Liver (tissue), 9 donors: ENCODE results near the gene TTF2. TPM values are rescaled to one million over a fixed set of nuclear protein-coding genes. Genes with fewer than 3 reads are reported as not detected.

Source experiments
- DNase-seq: peaks from one replicate; pipeline ENCODE4 v3.0.0-alpha.2; 2017; ENCODE audit warnings: low spot score
- H3K27ac ChIP-seq, 2 donors: one replicate each; pipeline ENCODE4 v1.7.0; 2013; ENCODE audit warnings: inconsistent platforms in 2 of 2, low read length in 2 of 2, control low read depth in 1 of 2, low read depth in 1 of 2, mild to moderate bottlenecking in 1 of 2
- H3K27me3 ChIP-seq, 4 donors: one replicate each; pipeline versions ENCODE4 v1.6.1 to v1.7.0; 2013; ENCODE audit warnings: low read length in 3 of 4, inconsistent platforms in 1 of 4, mild to moderate bottlenecking in 1 of 4, moderate library complexity in 1 of 4; ENCODE audit not compliant: control insufficient read depth in 4 of 4, insufficient read depth in 4 of 4
- H3K36me3 ChIP-seq, 4 donors: one replicate each; pipeline versions ENCODE4 v1.6.1 to v1.7.0; 2013; ENCODE audit warnings: low read length in 3 of 4, mild to moderate bottlenecking in 3 of 4, low read depth in 1 of 4, moderate library complexity in 1 of 4; ENCODE audit not compliant: control insufficient read depth in 4 of 4, insufficient read depth in 3 of 4
- H3K4me1 ChIP-seq, 4 donors: one replicate each; pipeline versions ENCODE4 v1.6.1 to v1.7.0; 2013; ENCODE audit warnings: low read length in 3 of 4, mild to moderate bottlenecking in 3 of 4, moderate library complexity in 1 of 4; ENCODE audit not compliant: control insufficient read depth in 4 of 4, insufficient read depth in 4 of 4
- H3K4me3 ChIP-seq, 3 donors: one replicate each; pipeline versions ENCODE4 v1.6.1 to v1.7.0; 2013; ENCODE audit warnings: low read length in 3 of 3, control low read depth in 1 of 3, low read depth in 1 of 3, mild to moderate bottlenecking in 1 of 3
- H3K9ac ChIP-seq, 2 donors: one replicate each; pipeline ENCODE4 v1.7.0; 2013; ENCODE audit warnings: low read length in 2 of 2, mild to moderate bottlenecking in 2 of 2, moderate library complexity in 2 of 2, control low read depth in 1 of 2, low read depth in 1 of 2
- H3K9me3 ChIP-seq, 4 donors: one replicate each; pipeline versions ENCODE4 v1.6.1 to v1.7.0; 2013; ENCODE audit warnings: low read length in 3 of 4; ENCODE audit not compliant: control insufficient read depth in 4 of 4
- ATF3 ChIP-seq: IDR thresholded peaks from 2 replicates; pipeline ENCODE4 v1.6.1; 2016; ENCODE audit warnings: antibody characterized with exemption
- CTCF ChIP-seq: fragments of 150-350 bp; IDR thresholded peaks from 2 replicates; pipeline ENCODE4 v1.5.1; 2017; ENCODE audit warnings: improper control_type of control experiment, low read depth, low read length; ENCODE audit not compliant: missing input control
- EGR1 ChIP-seq, 2 donors: IDR thresholded peaks; 2 replicates each; pipeline ENCODE4 v1.6.1; 2016 to 2018; ENCODE audit warnings: antibody characterized with exemption in 2 of 2, low read depth in 2 of 2
- FOXA1 ChIP-seq: IDR thresholded peaks from 2 replicates; pipeline ENCODE4 v1.6.1; 2016; ENCODE audit warnings: antibody characterized with exemption
- GABPA ChIP-seq, 2 donors: IDR thresholded peaks in 1 of 2; conservative IDR thresholded peaks in 1 of 2; 2 replicates each; pipeline ENCODE4 v1.6.1; 2016; ENCODE audit warnings: antibody characterized with exemption in 2 of 2, mild to moderate bottlenecking in 1 of 2, moderate library complexity in 1 of 2
- HNF4A ChIP-seq, 2 donors: conservative IDR thresholded peaks; 2 replicates each; pipeline ENCODE4 v1.6.1; 2016; ENCODE audit warnings: antibody characterized with exemption in 2 of 2, mild to moderate bottlenecking in 2 of 2
- HNF4G ChIP-seq: IDR thresholded peaks from 2 replicates; pipeline ENCODE4 v1.6.1; 2016; ENCODE audit warnings: antibody characterized with exemption
- MAX ChIP-seq: IDR thresholded peaks from 2 replicates; pipeline ENCODE4 v1.6.1; 2016; ENCODE audit warnings: antibody characterized with exemption
- NR2F2 ChIP-seq: IDR thresholded peaks from 2 replicates; pipeline ENCODE4 v1.6.1; 2016; ENCODE audit warnings: antibody characterized with exemption
- RAD21 ChIP-seq, 2 donors: IDR thresholded peaks; 2 replicates each; pipeline ENCODE4 v1.6.1; 2016; ENCODE audit warnings: antibody characterized with exemption in 2 of 2, mild to moderate bottlenecking in 2 of 2
- REST ChIP-seq: IDR thresholded peaks from 2 replicates; pipeline ENCODE4 v1.6.1; 2016; ENCODE audit warnings: antibody characterized with exemption, mild to moderate bottlenecking
- RXRA ChIP-seq, 2 donors: IDR thresholded peaks; 2 replicates each; pipeline ENCODE4 v1.6.1; 2017 to 2018; ENCODE audit warnings: antibody characterized with exemption in 2 of 2, mild to moderate bottlenecking in 1 of 2
- SP1 ChIP-seq: IDR thresholded peaks from 2 replicates; pipeline ENCODE4 v1.6.1; 2018; ENCODE audit warnings: antibody characterized with exemption, mild to moderate bottlenecking
- TAF1 ChIP-seq: conservative IDR thresholded peaks from 2 replicates; pipeline ENCODE4 v1.6.1; 2016; ENCODE audit warnings: antibody characterized with exemption, mild to moderate bottlenecking
- YY1 ChIP-seq: IDR thresholded peaks from 2 replicates; pipeline ENCODE4 v1.6.1; 2016; ENCODE audit warnings: antibody characterized with exemption, mild to moderate bottlenecking
- ZBTB33 ChIP-seq: IDR thresholded peaks from 2 replicates; pipeline ENCODE4 v1.6.1; 2016; ENCODE audit warnings: antibody characterized with exemption
- WGBS: extraction: QIAGEN DNeasy Blood & Tissue Kit; methylation state at CpG from one replicate; pipeline ENCODE4 v1.1.7; 2013; 5-methylcytosine and 5-hydroxymethylcytosine counted together
- polyA plus RNA-seq, 2 donors: library from polyadenylated mRNA; stranded (reverse) in 1 of 2; unstranded in 1 of 2; fragments of 200-250 nt in 1 of 2; fragments of >200 nt in 1 of 2; fragmentation: Nextera tagmentation in 1 of 2; extraction: Ambion mirVana in 1 of 2; gene quantifications; one replicate each; pipeline versions ENCODE4 v1.2.1 to v1.2.3, GENCODE V29; 2013 to 2015
- total RNA-seq, 2 donors: library from RNA; depleted of rRNA; stranded (reverse); fragments of >200 nt; gene quantifications; one replicate each; pipeline ENCODE4 v1.2.3, GENCODE V29; 2014
- donor health status: healthy.
- donor health status: healthy.
- donor health status: healthy.
- donor health status: healthy.
- donor health status: healthy.

TTF2 gene
- total and polyA plus RNA-seq, 4 donors: 1.3 to 16.9 (median 2.8) TPM

- H3K4me1 ChIP-seq: peaks cover 2 to 16% (median 12%) of the 10 kb centered on the region in 4 donors
- H3K4me3 ChIP-seq: no peak overlapping the region
- no peaks in the 10 kb centered on the region for H3K27me3 ChIP-seq
- WGBS: 89% methylated on average over 2 of the region's 2 CpGs
- TF ChIP-seq ATF3: no peak
- TF ChIP-seq FOXA1: no peak
- TF ChIP-seq ZBTB33: no peak
- no peak for TF ChIP-seq NR2F2
- no peak for TF ChIP-seq MAX
- no peak for TF ChIP-seq TAF1
- TF ChIP-seq EGR1 (IDR thresholded peaks at IDR 0.05; ENCODE audit: low read depth in 2 of 2): no peak
- TF ChIP-seq HNF4G: no peak
- no peak for TF ChIP-seq HNF4A (conservative IDR thresholded peaks at IDR 0.05)
- no peak for TF ChIP-seq RXRA (IDR thresholded peaks at IDR 0.05)
- no peak for TF ChIP-seq REST
- TF ChIP-seq RAD21 (IDR thresholded peaks at IDR 0.05): no peak
- no peak for TF ChIP-seq YY1
- no peak for TF ChIP-seq SP1
- H3K27ac ChIP-seq: no peak overlapping the region
- H3K36me3 ChIP-seq: no peaks in the 10 kb centered on the region
- H3K9me3 ChIP-seq: no peaks in the 10 kb centered on the region
- no peak for DNase-seq
- no peak overlapping the region for H3K9ac ChIP-seq
Observed at GRCh38 chr1:117061986-117062415, 1.9 kb downstream of the TTF2 start.

- 80% methylated on average over 6 of the region's 6 CpGs for WGBS
- Histone ChIP-seq H3K9ac (no peak overlapping the region), H3K27me3 (no peaks in the 10 kb centered on the region), H3K4me1 (no peaks in the 10 kb centered on the region), H3K9me3 (no peaks in the 10 kb centered on the region), H3K4me3 (no peak overlapping the region), H3K36me3 (no peaks in the 10 kb centered on the region), H3K27ac (no peak overlapping the region)
- no peak for DNase-seq
- TF ChIP-seq NR2F2 (no peak), HNF4G (no peak), TAF1 (no peak), GABPA (IDR thresholded peaks at IDR 0.05 in 1 of 2, conservative IDR thresholded peaks at IDR 0.05 in 1 of 2) (no peak), MAX (no peak), CTCF (no peak), FOXA1 (no peak), EGR1 (IDR thresholded peaks at IDR 0.05; ENCODE audit: low read depth in 2 of 2) (no peak), HNF4A (conservative IDR thresholded peaks at IDR 0.05) (no peak)
Observed at GRCh38 chr1:117066367-117066766, 6.2 kb downstream of the TTF2 start.
